ENCODE results near the gene BRIP1. TPM values are rescaled to one million over a fixed set of nuclear protein-coding genes. Genes with fewer than 3 reads are reported as not detected.

The BRIP1 gene
- total and polyA plus RNA-seq, 2 experiments from 2014 or later = 8.0 to 23.1 TPM

- Mint-ChIP-seq H3K4me1 (no peaks in the 10 kb centered on the region), H3K4me3 (no peak overlapping the region), H3K27me3 (ENCODE audit: insufficient read depth, low read depth, poor library complexity) (peaks cover 2% of the 10 kb centered on the region), H3K36me3 (ENCODE audit: low read depth) (peaks cover 45% of the 10 kb centered on the region; the same call in 2 of the 3 replicates), H3K9me3 (peaks cover 24% of the 10 kb centered on the region), H3K27ac (no peak overlapping the region)
- Histone ChIP-seq H3F3A (replicated peaks; ENCODE audit: low read depth) (no peaks in the 10 kb centered on the region), H3K36me3 (ENCODE audit: insufficient read depth) (peaks cover 13% of the 10 kb centered on the region), H3K9me2 (ENCODE audit: insufficient read depth) (no peaks in the 10 kb centered on the region), H3K27ac (ENCODE audit: low read depth) (no peak overlapping the region), H2AFZ (no peak overlapping the region), H4K20me1 (replicated peaks; ENCODE audit: insufficient read depth) (no peaks in the 10 kb centered on the region), H3K4me2 (no peak overlapping the region), H3K4me3 (no peak overlapping the region), H3K79me2 (replicated peaks; ENCODE audit: insufficient read depth) (no peaks in the 10 kb centered on the region), H3K4me1 (ENCODE audit: insufficient read depth) (no peaks in the 10 kb centered on the region), H3K27me3 (ENCODE audit: insufficient read depth) (no peaks in the 10 kb centered on the region)
- DNase-seq (ENCODE audit: low spot score) (no peak), ATAC-seq (no peak)
- no peak for TF ChIP-seq EZH2 (IDR thresholded peaks at IDR 0.05; ENCODE audit: low read depth, unreplicated experiment)
- TF ChIP-seq, protein P1, sequence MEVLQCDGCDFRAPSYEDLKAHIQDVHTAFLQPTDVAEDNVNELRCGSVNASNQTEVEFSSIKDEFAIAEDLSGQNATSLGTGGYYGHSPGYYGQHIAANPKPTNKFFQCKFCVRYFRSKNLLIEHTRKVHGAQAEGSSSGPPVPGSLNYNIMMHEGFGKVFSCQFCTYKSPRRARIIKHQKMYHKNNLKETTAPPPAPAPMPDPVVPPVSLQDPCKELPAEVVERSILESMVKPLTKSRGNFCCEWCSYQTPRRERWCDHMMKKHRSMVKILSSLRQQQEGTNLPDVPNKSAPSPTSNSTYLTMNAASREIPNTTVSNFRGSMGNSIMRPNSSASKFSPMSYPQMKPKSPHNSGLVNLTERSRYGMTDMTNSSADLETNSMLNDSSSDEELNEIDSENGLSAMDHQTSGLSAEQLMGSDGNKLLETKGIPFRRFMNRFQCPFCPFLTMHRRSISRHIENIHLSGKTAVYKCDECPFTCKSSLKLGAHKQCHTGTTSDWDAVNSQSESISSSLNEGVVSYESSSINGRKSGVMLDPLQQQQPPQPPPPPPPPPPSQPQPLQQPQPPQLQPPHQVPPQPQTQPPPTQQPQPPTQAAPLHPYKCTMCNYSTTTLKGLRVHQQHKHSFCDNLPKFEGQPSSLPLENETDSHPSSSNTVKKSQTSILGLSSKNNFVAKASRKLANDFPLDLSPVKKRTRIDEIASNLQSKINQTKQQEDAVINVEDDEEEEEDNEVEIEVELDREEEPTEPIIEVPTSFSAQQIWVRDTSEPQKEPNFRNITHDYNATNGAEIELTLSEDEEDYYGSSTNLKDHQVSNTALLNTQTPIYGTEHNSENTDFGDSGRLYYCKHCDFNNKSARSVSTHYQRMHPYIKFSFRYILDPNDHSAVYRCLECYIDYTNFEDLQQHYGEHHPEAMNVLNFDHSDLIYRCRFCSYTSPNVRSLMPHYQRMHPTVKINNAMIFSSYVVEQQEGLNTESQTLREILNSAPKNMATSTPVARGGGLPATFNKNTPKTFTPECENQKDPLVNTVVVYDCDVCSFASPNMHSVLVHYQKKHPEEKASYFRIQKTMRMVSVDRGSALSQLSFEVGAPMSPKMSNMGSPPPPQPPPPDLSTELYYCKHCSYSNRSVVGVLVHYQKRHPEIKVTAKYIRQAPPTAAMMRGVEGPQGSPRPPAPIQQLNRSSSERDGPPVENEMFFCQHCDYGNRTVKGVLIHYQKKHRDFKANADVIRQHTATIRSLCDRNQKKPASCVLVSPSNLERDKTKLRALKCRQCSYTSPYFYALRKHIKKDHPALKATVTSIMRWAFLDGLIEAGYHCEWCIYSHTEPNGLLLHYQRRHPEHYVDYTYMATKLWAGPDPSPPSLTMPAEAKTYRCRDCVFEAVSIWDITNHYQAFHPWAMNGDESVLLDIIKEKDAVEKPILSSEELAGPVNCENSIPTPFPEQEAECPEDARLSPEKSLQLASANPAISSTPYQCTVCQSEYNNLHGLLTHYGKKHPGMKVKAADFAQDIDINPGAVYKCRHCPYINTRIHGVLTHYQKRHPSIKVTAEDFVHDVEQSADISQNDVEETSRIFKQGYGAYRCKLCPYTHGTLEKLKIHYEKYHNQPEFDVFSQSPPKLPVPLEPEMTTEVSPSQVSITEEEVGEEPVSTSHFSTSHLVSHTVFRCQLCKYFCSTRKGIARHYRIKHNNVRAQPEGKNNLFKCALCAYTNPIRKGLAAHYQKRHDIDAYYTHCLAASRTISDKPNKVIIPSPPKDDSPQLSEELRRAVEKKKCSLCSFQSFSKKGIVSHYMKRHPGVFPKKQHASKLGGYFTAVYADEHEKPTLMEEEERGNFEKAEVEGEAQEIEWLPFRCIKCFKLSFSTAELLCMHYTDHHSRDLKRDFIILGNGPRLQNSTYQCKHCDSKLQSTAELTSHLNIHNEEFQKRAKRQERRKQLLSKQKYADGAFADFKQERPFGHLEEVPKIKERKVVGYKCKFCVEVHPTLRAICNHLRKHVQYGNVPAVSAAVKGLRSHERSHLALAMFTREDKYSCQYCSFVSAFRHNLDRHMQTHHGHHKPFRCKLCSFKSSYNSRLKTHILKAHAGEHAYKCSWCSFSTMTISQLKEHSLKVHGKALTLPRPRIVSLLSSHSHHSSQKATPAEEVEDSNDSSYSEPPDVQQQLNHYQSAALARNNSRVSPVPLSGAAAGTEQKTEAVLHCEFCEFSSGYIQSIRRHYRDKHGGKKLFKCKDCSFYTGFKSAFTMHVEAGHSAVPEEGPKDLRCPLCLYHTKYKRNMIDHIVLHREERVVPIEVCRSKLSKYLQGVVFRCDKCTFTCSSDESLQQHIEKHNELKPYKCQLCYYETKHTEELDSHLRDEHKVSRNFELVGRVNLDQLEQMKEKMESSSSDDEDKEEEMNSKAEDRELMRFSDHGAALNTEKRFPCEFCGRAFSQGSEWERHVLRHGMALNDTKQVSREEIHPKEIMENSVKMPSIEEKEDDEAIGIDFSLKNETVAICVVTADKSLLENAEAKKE (CRISPR knock-in tag; IDR thresholded peaks at IDR 0.05) = no peak
- TF ChIP-seq ZNF331 (CRISPR knock-in tag; IDR thresholded peaks at IDR 0.05; ENCODE audit: low read depth) = no peak
These were observed 146.0 kb downstream of the BRIP1 start for GRCh38 chr17:61717352-61717751.

DNA sequence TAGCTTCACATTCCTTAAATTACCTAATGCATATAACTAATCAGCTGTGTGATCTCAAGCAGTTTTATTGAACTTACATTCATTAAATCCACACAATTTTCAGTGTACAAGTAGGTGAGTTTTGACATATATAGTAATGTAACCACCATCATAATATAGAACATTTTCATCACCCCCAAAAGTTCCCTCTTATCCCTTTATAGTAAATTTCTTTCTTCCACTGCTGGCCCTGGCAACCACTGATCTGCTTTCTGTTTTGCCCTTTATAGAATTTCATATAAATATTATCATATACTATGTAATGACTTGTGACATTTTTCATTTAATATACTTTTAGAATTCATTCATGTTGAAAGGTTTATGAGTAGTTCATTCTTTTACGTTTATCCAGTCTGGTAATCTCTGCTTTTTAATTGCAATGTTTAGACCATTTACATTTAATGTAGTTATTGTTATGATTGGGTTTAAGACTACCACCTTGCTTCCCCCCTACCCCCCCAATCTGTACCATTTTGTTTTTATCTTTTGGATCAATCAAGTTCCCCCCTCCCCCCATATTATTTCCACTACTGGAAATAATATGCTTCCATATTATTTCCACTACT is 147.0 kb downstream of the BRIP1 start:
- H3K4me3 ChIP-seq = no peak overlapping the region
- no peak overlapping the region for H3K27ac ChIP-seq (ENCODE audit: low read depth)
- Mint-ChIP-seq H3K9me3 (peaks cover 24% of the 10 kb centered on the region), H3K4me1 (no peaks in the 10 kb centered on the region), H3K36me3 (ENCODE audit: low read depth) (peaks cover 42% of the 10 kb centered on the region; the same call in 2 of the 3 replicates), H3K27me3 (ENCODE audit: insufficient read depth, low read depth, poor library complexity) (no peaks in the 10 kb centered on the region), H3K4me3 (no peak overlapping the region), H3K27ac (no peak overlapping the region)
- no peaks in the 10 kb centered on the region for H4K20me1 ChIP-seq (replicated peaks; ENCODE audit: insufficient read depth)
- H3K79me2 ChIP-seq (replicated peaks; ENCODE audit: insufficient read depth) = no peaks in the 10 kb centered on the region
- no peak overlapping the region for H2AFZ ChIP-seq
- no peaks in the 10 kb centered on the region for H3K4me1 ChIP-seq (ENCODE audit: insufficient read depth)
- DNase-seq (ENCODE audit: low spot score) = no peak
- H3F3A ChIP-seq (replicated peaks; ENCODE audit: low read depth) = no peaks in the 10 kb centered on the region
- H3K36me3 ChIP-seq (ENCODE audit: insufficient read depth) = peaks cover 13% of the 10 kb centered on the region
- no peak overlapping the region for H3K4me2 ChIP-seq
- H3K27me3 ChIP-seq (ENCODE audit: insufficient read depth) = no peaks in the 10 kb centered on the region
- no peaks in the 10 kb centered on the region for H3K9me2 ChIP-seq (ENCODE audit: insufficient read depth)
- no peak for ATAC-seq
- no peak for TF ChIP-seq ETS1 (IDR thresholded peaks at IDR 0.05)
- TF ChIP-seq ZNF331 (CRISPR knock-in tag; IDR thresholded peaks at IDR 0.05; ENCODE audit: low read depth) = no peak
- TF ChIP-seq REST (IDR thresholded peaks at IDR 0.05; ENCODE audit: unreplicated experiment) = no peak
- TF ChIP-seq JUNB (IDR thresholded peaks at IDR 0.05; ENCODE audit: unreplicated experiment) = no peak
- TF ChIP-seq ZNF114 (CRISPR knock-in tag; IDR thresholded peaks at IDR 0.05) = no peak
- no peak for TF ChIP-seq NANOG (IDR thresholded peaks at IDR 0.05; ENCODE audit: borderline replicate concordance)
- no peak for TF ChIP-seq EZH2phosphoT487 (IDR thresholded peaks at IDR 0.05; ENCODE audit: unreplicated experiment)
- no peak for TF ChIP-seq CREB1 (CRISPR knock-in tag; IDR thresholded peaks at IDR 0.05; ENCODE audit: low read depth)
- no peak for TF ChIP-seq STAT1 (IDR thresholded peaks at IDR 0.05; ENCODE audit: unreplicated experiment)

Measured in GM23338 (cell line).